Measurements from ENCODE around the gene ATG16L1.

The ATG16L1 gene

DNA sequence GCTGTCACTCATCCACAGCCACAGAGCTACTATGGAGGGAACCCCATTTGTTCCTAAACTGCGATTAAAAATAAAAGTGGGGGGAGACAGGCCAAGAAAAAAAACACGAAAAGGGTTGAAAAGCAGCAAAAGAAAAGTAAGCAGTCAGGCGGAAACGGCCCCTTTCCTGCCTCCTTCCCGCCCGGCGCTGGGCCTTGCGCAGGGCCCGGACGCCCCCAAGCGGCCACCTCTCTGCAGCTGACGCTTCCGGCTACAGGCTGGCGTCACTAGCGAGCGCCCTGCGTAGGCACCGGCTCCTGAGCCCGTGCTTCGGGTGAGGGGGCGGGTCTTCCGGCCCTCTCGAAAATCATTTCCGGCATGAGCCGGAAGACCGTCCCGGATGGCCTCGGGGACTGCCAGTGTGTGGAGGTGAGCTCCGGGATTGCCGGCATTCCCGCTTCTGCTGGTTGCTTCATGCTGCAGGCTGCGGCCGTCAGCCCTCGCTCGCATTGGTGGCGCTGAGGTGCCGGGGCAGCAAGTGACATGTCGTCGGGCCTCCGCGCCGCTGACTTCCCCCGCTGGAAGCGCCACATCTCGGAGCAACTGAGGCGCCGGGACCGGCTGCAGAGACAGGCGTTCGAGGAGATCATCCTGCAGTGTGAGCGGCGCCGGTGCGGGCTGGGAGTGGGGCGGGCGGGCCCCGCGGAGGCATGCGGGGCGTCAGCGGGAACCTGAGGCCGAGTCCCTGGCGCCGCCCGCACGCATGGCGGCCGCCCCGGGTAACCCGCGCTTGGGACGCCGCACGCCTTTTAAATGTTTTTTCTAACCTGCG, at the start of gene ATG16L1:
ATG16L1 (plus strand) TSS at position 368 of the 811 bp plus-strand sequence; CDS start at position 523, 155 bp downstream.
- peak; percentile 89 to 98 for DNase-seq

DNA sequence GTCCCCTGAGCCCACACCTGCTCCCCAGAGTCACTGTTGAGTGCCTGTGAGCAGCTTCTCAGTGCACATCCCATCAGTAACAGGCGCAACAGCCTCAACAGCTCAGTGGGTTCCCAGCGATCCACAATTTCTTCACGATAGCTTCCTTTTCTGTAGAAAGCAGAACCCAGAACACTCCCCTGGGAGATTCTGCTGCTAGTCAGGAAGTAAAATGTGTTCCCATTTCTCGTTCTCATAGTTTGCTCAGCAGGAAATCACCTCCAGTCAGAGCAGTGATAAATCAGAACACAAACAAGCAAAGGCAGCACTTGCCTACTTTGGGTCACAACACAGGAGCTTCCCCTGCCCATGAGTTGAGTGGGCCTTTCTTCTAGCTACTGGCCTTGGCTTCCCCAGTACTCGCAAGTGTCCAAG, 48.9 kb upstream of the ATG16L1 start:
- DNase-seq: no peak

DNA sequence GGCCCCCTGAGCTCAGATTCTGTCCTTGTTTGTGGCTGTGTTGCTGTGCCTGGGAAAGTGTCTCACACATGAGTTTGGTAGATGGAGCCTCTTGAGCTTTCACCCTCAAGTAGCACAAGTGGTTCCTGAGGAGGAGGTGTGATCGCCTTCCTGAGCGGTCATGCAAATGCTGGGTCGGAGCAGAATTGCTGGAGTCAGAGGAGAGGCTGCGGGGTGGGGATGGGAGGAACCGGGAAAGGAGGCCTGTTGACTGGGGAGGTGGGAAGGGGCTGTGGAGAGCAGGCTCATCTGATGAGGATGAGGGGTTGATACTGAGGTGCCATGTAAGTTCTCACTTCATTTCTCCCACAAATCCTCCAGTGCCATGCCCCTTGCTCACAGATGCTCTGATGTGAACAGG, 48.4 kb upstream of the ATG16L1 start:
- DNase-seq: no peak

- no peak for DNase-seq
Observed at GRCh38 chr2:233204286-233204936, 47.1 kb upstream of the ATG16L1 start.

DNA sequence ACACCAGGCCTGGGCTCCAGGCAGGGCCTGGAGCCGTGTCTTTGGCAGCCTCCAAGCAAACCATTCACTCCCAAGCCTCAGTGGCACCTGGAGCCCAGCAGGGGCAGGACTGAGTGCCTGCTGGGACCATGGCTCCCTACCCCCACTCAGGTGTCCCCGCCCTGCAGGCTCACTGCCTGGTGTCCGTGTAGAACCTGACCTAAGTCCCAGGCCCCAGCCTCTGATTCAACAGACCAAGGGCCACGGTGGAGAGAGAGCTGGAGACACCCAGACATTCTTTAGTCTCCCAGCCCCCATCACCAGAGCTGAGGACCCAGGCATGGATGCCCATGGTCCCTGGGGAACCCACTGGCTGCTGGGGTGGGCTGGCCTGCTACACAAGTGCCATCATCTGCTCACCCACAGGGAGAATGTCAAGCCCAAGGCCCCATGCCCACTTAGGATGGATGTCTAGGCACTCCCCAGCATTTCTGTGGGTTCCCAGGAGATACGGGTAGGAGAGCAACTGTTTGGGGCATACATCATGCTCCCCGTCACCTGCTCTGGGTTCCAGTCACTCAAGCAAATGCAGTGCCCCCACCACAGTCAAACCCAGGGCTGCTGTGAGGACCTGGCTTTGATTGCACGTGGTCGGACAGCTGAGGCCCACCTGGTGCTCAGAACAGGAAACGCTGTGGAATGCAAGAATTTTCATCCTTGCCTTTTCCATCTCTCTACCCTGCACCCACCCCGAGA, 42.9 kb upstream of the ATG16L1 start:
- DNase-seq: no peak

GRCh38 chr2:233209117-233209532, 42.3 kb upstream of the ATG16L1 start:
- no peak for DNase-seq

- DNase-seq: peak; percentile 16 to 40
Observed at GRCh38 chr2:233209533-233210171, 41.8 kb upstream of the ATG16L1 start.

GRCh38 chr2:233210281-233210680, 41.2 kb upstream of the ATG16L1 start:
- DNase-seq: no peak

GRCh38 chr2:233210843-233211547, 40.5 kb upstream of the ATG16L1 start:
- no peak for DNase-seq

GRCh38 chr2:233211548-233211895, 40.0 kb upstream of the ATG16L1 start:
- DNase-seq: no peak

DNA sequence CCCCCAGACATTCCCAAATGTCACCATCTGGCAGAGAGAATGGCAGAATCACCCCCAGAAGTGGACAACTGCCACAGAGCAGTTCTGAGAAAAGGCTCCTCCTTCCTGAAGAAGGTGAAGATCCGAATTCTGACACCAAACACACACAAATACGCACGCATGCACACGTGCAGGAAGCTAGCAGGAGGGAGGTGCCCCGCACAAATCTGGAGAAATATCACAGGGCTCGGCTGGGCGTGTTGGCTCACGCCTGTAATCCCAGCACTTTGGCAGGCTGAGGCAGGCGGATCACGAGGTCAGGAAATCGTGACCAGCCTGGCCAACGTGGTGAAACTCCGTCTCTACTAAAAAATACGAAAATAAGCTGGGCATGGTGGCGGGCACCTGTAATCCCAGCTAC, 38.5 kb upstream of the ATG16L1 start:
- no peak for DNase-seq

GRCh38 chr2:233213975-233214374, 37.5 kb upstream of the ATG16L1 start:
- no peak for DNase-seq

DNA sequence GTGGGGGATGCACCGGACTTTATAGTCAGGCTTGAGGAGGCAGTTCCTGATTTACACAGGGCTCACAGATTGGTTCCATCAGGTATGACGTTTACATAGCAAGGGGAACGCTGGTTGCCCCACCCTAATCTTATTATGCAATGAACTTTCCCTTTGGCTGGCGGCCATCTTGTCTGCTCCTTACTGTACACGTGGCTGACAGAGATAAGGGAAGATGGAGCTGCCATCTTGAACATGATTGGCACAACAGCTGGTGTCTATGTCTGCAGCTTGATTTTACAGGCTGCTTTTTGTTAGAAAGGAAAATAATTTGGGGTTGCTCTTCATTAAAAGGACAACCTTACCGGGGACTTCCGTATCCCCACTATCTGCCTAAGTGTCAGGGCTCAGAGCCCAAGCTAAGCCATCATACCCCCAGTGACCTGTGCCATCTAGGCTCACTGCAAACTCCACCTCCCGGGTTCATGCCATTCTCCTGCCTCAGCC, 33.5 kb upstream of the ATG16L1 start:
- no peak for DNase-seq

DNA sequence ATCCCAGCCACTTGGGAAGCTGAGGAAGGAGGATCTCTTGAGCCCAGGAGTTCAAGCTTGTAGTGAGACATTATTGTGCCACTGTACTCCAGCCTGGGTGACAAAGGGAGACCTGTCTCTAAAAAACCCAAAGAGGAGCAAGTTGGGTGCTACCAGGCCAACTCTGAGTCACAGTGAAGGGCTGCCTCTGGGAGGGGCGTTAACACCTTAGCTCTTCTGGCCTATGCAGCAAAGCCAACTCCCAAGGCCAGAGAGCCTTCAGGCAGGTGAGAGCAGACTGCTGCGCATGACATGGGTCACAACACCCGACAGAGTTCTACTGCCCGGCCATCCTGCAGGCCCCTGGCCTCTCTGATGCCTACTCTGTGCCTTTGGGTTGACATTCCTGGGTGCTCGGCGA, 32.6 kb upstream of the ATG16L1 start:
- DNase-seq: no peak

- DNase-seq: no peak
Observed at GRCh38 chr2:233219848-233220247, 31.6 kb upstream of the ATG16L1 start.

- DNase-seq: no peak
Observed at GRCh38 chr2:233221378-233222063, 30.0 kb upstream of the ATG16L1 start.

- DNase-seq: no peak
Observed at GRCh38 chr2:233223059-233223894, 28.2 kb upstream of the ATG16L1 start.

DNA sequence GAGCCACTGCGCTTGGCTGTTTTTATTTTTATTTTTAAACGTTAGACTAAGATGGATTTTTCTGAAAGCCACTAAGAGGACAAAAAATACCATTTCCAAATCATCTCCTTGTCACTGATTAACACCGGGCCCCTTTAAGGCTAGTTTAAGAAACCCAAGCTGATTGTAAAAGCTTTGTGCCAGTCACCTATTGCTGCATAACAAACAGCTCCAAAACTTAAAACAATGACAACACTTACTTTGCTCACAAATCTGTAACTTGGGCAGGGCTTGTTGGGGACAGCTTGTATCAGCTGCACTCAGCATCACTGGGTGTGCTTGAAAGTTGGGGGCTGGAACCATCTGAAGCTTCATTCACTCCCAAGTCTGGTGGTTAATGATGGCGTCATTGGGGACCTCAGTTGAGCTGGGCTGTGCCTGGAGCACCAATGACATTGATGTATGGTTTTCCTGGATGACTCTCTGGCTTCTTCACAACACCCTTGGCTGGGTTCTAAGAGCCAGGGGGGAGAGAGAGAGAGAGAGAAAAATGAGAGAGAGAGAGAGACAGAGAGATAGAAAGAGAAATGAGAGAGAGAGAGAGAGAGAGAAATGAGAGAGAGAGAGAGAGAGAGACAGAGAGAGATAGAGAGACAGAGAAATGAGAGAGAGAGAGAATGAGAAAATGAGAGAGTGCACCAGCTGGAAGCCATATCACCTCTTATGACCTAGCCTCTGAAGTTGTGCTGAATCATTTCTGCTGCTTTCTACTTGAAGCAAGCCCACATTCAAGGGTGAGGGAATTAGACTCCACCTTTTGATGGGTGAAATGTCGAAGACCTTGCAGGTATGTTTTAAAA, 26.0 kb upstream of the ATG16L1 start:
- no peak for DNase-seq

- no peak for DNase-seq
Observed at GRCh38 chr2:233226511-233227031, 24.9 kb upstream of the ATG16L1 start.
